Astrocyte (in vitro differentiated cells and primary cell): ENCODE data around the gene EIF2D. TPM values are rescaled to one million over a fixed set of nuclear protein-coding genes. Genes with fewer than 3 reads are reported as not detected.
A peak's percentile ranks its signal among the peaks of the same experiment; 100 is the strongest.

Experiments used
- DNase-seq: peaks from one replicate; pipeline ENCODE4 v3.0.0-alpha.2; 2010; ENCODE audit warnings: low read depth
- FAIRE-seq: peaks from 2 replicates; lab custom pipeline; 2011; peaks lifted over from hg19 to GRCh38; lab: Jason Lieb, UNC
- H2AFZ ChIP-seq: 2 replicates; pipeline ENCODE4 v1.6.0; 2012; ENCODE audit warnings: low read depth, low read length, inconsistent platforms
- H3K27ac ChIP-seq: 2 replicates; pipeline ENCODE4 v1.5.1; 2011; ENCODE audit warnings: low read depth, low read length, inconsistent platforms
- H3K27me3 ChIP-seq: 2 replicates; pipeline ENCODE4 v1.6.0; 2011; ENCODE audit warnings: low read length, inconsistent platforms; ENCODE audit not compliant: insufficient read depth
- H3K36me3 ChIP-seq: 2 replicates; pipeline ENCODE4 v1.5.1; 2011; ENCODE audit warnings: low read length, inconsistent platforms; ENCODE audit not compliant: insufficient read depth
- H3K4me1 ChIP-seq: 2 replicates; pipeline ENCODE4 v1.5.1; 2011; ENCODE audit warnings: low read length, inconsistent platforms; ENCODE audit not compliant: insufficient read depth
- H3K4me2 ChIP-seq: 2 replicates; pipeline ENCODE4 v1.6.0; 2012; ENCODE audit warnings: low read length, inconsistent platforms
- H3K4me3 ChIP-seq: 2 replicates; pipeline ENCODE4 v1.5.1; 2011; ENCODE audit warnings: low read depth, mild to moderate bottlenecking, low read length, inconsistent platforms; ENCODE audit not compliant: insufficient read depth
- H3K79me2 ChIP-seq: 2 replicates; pipeline ENCODE4 v1.6.0; 2012; ENCODE audit warnings: mild to moderate bottlenecking, low read length, inconsistent platforms; ENCODE audit not compliant: insufficient read depth
- H3K9ac ChIP-seq: 2 replicates; pipeline ENCODE4 v1.6.0; 2012; ENCODE audit warnings: mild to moderate bottlenecking, low read length, inconsistent platforms
- H3K9me3 ChIP-seq: 2 replicates; pipeline ENCODE4 v1.5.1; 2012; ENCODE audit warnings: low read depth, mild to moderate bottlenecking, low read length, inconsistent platforms; ENCODE audit not compliant: insufficient read depth
- H4K20me1 ChIP-seq: 2 replicates; pipeline ENCODE4 v1.6.0; 2012; ENCODE audit warnings: low read length, inconsistent platforms; ENCODE audit not compliant: insufficient read depth
- H3K27ac Mint-ChIP-seq: one replicate; pipeline ENCODE4 v1.8.0; 2021; ENCODE audit warnings: mild to moderate bottlenecking, mixed read lengths; ENCODE audit not compliant: unreplicated experiment
- H3K27me3 Mint-ChIP-seq: one replicate; pipeline ENCODE4 v1.8.0; 2021; ENCODE audit warnings: low read depth, mixed read lengths; ENCODE audit not compliant: unreplicated experiment
- H3K36me3 Mint-ChIP-seq: one replicate; pipeline ENCODE4 v1.8.0; 2021; ENCODE audit warnings: low read depth, mixed read lengths; ENCODE audit not compliant: unreplicated experiment
- H3K4me1 Mint-ChIP-seq: one replicate; pipeline ENCODE4 v1.8.0; 2021; ENCODE audit warnings: low read depth, mixed read lengths; ENCODE audit not compliant: unreplicated experiment
- H3K4me3 Mint-ChIP-seq: one replicate; pipeline ENCODE4 v1.8.0; 2021; ENCODE audit warnings: mild to moderate bottlenecking, moderate library complexity, mixed read lengths; ENCODE audit not compliant: unreplicated experiment
- H3K9me3 Mint-ChIP-seq: one replicate; pipeline ENCODE4 v1.8.0; 2021; ENCODE audit warnings: mild to moderate bottlenecking, mixed read lengths; ENCODE audit not compliant: unreplicated experiment
- EZH2 ChIP-seq: IDR thresholded peaks from 2 replicates; pipeline ENCODE4 v1.6.1; 2012; ENCODE audit warnings: mild to moderate bottlenecking, low read length, inconsistent platforms; ENCODE audit not compliant: insufficient read depth
- total RNA-seq: library from RNA; stranded (reverse); gene quantifications from 2 replicates; pipeline ENCODE4 v1.2.1, GENCODE V29; 2021
- TF ChIP-seq, protein P1 (sequence below): IDR thresholded peaks from 2 replicates; pipeline ENCODE4 v1.5.1; 2011; ENCODE audit warnings: low read depth, mild to moderate bottlenecking, inconsistent platforms, low read length, moderate library complexity; ENCODE audit not compliant: insufficient read depth

Gene EIF2D
- total RNA-seq, 1 donor from 2014 or later, result 27.3 TPM

DNA sequence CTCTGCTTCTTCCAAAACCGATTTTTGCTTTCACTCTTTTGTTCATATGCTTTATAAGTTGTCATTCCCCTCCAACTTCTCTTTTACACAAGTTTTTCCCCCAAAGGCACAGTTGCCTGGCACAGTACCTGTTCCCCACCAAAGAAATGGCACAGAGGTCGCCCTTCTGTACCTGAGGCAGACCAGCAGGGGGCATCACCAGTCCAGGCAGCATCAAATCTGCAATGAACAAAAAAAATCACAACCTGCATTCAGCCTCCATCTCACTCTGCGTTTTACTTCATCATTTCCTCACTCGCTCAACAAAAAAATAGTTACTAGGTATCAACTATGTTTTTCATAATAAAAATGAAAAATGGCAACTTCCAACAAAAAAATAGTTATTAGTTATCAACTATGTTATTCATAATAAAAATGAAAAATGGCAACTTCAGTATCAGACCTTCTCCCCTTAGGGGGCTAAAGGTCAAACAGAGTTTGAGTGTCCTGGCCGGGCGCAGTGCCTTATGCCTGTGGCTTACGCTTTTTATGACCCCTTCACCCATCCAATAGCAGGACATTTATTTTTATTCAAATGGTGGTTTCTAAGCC, 4.1 kb downstream of the EIF2D start:
- H3K4me3 Mint-ChIP-seq, result no peak overlapping the region
- H2AFZ ChIP-seq, result no peak overlapping the region
- FAIRE-seq (no peak), DNase-seq (no peak)
- H3K4me3 ChIP-seq, result no peak overlapping the region
- H3K4me2 ChIP-seq, result no peak overlapping the region
- peaks cover 6% of the 10 kb centered on the region for H3K36me3 ChIP-seq
- TF ChIP-seq, protein P1, sequence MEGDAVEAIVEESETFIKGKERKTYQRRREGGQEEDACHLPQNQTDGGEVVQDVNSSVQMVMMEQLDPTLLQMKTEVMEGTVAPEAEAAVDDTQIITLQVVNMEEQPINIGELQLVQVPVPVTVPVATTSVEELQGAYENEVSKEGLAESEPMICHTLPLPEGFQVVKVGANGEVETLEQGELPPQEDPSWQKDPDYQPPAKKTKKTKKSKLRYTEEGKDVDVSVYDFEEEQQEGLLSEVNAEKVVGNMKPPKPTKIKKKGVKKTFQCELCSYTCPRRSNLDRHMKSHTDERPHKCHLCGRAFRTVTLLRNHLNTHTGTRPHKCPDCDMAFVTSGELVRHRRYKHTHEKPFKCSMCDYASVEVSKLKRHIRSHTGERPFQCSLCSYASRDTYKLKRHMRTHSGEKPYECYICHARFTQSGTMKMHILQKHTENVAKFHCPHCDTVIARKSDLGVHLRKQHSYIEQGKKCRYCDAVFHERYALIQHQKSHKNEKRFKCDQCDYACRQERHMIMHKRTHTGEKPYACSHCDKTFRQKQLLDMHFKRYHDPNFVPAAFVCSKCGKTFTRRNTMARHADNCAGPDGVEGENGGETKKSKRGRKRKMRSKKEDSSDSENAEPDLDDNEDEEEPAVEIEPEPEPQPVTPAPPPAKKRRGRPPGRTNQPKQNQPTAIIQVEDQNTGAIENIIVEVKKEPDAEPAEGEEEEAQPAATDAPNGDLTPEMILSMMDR, result peak; percentile 70
- no peak for TF ChIP-seq EZH2
- H3K27me3 ChIP-seq, result no peaks in the 10 kb centered on the region
- H3K4me1 Mint-ChIP-seq, result peaks cover 5% of the 10 kb centered on the region
- H3K4me1 ChIP-seq, result peaks cover 7% of the 10 kb centered on the region
- H3K27ac ChIP-seq, result no peak overlapping the region
- H3K27me3 Mint-ChIP-seq, result no peaks in the 10 kb centered on the region
- H3K36me3 Mint-ChIP-seq, result peaks cover under 1% of the 10 kb centered on the region
- H3K79me2 ChIP-seq, result peaks cover 15% of the 10 kb centered on the region
- no peak overlapping the region for H3K9ac ChIP-seq
- H3K9me3 Mint-ChIP-seq, result no peaks in the 10 kb centered on the region
- no peaks in the 10 kb centered on the region for H4K20me1 ChIP-seq
- no peaks in the 10 kb centered on the region for H3K9me3 ChIP-seq
- H3K27ac Mint-ChIP-seq, result no peak overlapping the region

DNA sequence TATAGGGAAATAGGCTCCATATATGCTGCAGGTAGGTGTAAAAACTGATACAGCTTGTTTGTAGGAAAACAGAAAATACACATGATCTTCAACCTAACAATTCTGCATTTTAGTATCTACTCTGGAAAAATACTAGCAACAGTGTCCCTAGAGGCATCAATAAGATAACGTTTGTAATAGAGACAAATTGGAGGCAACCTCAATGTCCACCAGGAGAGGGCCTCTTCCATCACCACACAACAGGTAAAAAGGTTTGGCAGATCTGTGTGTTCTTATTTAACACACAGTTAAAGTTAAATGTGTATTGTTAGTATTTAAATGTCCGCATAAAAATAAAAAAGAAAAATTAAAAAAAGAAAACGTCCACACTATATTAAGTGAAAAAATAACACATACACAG, 5.4 kb downstream of the EIF2D start:
- Histone ChIP-seq H3K9ac (no peak overlapping the region), H3K9me3 (no peaks in the 10 kb centered on the region), H3K27ac (no peak overlapping the region), H3K36me3 (peaks cover 11% of the 10 kb centered on the region), H3K79me2 (peaks cover 12% of the 10 kb centered on the region), H3K4me1 (peaks cover 7% of the 10 kb centered on the region), H3K27me3 (no peaks in the 10 kb centered on the region), H3K4me2 (no peak overlapping the region), H3K4me3 (no peak overlapping the region), H4K20me1 (no peaks in the 10 kb centered on the region), H2AFZ (no peak overlapping the region)
- H3K27me3 Mint-ChIP-seq, result no peaks in the 10 kb centered on the region
- peaks cover 8% of the 10 kb centered on the region for H3K36me3 Mint-ChIP-seq
- no peak for TF ChIP-seq EZH2
- TF ChIP-seq, protein P1, result peak; percentile 70
- H3K4me3 Mint-ChIP-seq, result no peak overlapping the region
- FAIRE-seq, result no peak
- no peaks in the 10 kb centered on the region for H3K9me3 Mint-ChIP-seq
- DNase-seq, result peak; percentile 12
- peaks cover 5% of the 10 kb centered on the region for H3K4me1 Mint-ChIP-seq
- H3K27ac Mint-ChIP-seq, result no peak overlapping the region

DNA sequence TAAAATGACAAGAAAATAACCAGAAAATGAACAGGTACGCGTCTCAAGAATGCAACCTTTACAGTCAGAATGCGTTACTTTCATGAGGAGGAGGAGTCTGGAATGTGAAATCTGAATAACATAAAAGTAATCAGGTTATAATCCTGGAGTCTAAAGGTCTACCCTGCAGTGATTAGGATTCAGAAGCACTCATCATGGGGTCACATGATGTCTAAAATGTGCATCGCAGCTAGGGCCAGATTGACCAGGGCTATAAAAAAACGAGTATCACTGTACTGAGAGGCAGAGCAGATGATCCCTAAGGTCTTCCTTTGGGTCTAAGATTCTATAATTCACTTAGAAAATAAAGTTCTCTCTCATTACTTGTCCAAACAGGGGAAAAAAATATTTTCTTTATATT, 7.4 kb downstream of the EIF2D start:
- Histone ChIP-seq H3K4me1 (no peaks in the 10 kb centered on the region), H3K9ac (no peak overlapping the region), H3K36me3 (peaks cover 11% of the 10 kb centered on the region), H3K4me3 (no peak overlapping the region), H3K27ac (no peak overlapping the region), H3K27me3 (no peaks in the 10 kb centered on the region), H3K9me3 (no peaks in the 10 kb centered on the region), H2AFZ (no peak overlapping the region), H3K4me2 (no peak overlapping the region), H4K20me1 (no peaks in the 10 kb centered on the region), H3K79me2 (no peaks in the 10 kb centered on the region)
- FAIRE-seq, result no peak
- no peak for TF ChIP-seq EZH2
- TF ChIP-seq, protein P1, result no peak
- Mint-ChIP-seq H3K9me3 (no peaks in the 10 kb centered on the region), H3K4me3 (no peak overlapping the region), H3K27ac (no peak overlapping the region), H3K27me3 (no peaks in the 10 kb centered on the region), H3K36me3 (peaks cover 11% of the 10 kb centered on the region), H3K4me1 (no peaks in the 10 kb centered on the region)
- no peak for DNase-seq
